GM21367 (cell line): ENCODE data around the gene MLLT1.

ENCODE experiments used
- ATAC-seq: cut with Tn5 transposase; IDR thresholded peaks from one replicate; pipeline ENCODE4 v1.9.1; 2021; ENCODE audit not compliant: unreplicated experiment

MLLT1 gene

DNA sequence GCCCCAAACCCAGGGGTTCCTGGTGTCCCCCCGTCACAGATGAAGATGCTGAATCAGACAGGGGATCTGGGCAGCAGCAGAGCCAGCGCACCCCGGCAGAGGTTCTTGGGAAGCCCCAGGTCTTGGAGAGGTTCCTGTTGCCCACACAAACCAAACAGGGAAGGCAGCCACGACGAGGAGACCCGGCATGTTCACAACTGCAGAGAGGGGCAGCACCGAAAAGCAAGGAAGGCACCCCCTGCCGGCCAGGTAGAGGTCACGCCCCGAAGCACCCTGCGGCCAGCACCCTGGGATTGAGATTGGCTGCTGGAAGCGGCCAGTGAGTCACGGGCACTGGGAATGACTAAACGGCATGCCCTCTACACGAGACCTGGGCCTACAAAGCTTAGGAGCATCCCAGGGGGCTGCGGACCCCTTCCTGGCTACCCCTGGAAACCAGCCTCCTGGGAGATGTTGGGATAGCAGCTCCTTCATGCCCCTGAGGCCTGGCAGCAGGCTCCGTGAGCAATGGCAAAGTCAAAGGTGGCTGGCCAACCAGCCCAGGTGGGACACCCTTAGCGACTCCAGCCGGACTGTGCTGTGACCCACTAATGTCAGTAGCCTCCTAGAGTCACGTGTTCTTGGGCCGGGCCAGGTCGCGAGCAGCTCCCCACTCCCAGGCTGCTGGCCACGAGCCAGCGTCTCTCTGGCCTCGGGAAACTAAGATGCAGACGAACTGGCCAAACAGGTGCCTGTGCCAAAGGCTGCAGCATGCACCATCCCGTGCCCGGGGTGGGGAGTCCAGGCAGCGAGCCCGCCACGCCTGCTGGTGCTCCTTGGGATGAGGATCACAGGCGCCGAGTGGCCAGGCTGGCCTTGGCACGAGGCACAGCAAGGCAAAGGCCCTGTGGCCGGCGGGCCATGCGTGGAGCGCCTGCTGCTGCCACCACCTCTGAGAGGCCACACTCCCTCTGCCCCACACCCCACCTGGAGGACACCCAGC, 43.2 kb downstream of the MLLT1 start:
- ATAC-seq = no peak

DNA sequence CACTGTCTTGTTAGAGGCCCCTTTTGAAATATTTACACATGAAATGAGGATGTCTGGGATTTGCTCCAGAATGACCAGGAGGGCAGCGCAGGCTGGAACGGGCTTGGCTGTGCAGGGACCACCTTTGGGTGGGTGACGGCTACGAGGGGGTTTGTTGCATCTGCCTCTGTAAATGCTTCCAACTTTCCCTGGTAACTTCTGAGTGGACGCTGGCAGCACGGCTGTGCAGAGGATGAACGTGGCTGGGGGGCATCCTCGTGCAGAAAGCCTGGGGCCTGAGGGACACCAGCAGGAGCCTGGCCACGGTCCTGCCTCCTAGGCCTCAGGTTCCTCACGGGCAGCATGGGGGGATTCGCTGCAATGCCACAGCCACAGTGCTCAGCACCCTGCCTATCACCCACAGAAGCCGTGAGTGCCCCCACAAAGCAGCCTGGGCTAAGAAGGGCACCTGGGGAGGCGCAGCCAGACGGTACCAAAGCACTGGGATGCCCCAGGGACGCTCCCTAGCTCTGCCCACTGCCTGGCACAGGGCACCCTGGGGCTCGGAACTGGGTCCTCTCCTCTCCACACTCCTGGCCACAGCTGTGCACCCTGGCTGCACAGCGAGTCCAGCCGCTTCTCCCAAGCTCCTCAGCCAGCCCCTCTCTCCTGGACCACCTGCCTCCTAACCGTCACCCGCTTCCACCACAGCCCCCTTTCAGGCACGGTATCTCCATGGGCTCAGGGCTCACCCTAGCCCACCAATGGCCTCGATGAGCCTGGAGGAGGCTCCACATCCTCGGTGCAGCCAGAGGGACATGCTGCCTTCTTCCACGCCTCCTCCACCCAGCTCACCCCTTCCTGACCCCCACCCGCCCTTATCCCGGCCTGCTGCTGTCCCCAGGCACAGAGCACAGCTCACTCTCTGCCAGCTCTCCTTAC, 44.5 kb downstream of the MLLT1 start:
- no peak for ATAC-seq

DNA sequence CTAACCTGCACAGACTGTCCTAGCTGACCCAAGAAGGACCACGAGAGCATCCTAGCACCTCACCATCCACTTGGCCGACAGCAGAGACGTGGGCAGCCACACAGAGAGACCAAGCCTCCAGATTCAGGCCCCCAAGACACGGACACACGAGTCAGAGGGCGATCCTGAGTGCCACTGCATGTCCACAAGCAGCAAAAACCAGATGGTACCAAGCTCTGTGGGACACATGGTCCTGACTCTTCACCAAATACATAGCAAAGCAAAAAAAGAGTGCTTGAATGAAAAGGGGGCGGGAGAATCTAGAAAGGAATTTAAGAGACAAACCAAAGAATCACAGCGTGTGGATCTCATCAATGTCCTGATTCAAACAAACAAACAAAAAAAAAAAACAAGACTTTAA, 45.2 kb downstream of the MLLT1 start:
- no peak for ATAC-seq

DNA sequence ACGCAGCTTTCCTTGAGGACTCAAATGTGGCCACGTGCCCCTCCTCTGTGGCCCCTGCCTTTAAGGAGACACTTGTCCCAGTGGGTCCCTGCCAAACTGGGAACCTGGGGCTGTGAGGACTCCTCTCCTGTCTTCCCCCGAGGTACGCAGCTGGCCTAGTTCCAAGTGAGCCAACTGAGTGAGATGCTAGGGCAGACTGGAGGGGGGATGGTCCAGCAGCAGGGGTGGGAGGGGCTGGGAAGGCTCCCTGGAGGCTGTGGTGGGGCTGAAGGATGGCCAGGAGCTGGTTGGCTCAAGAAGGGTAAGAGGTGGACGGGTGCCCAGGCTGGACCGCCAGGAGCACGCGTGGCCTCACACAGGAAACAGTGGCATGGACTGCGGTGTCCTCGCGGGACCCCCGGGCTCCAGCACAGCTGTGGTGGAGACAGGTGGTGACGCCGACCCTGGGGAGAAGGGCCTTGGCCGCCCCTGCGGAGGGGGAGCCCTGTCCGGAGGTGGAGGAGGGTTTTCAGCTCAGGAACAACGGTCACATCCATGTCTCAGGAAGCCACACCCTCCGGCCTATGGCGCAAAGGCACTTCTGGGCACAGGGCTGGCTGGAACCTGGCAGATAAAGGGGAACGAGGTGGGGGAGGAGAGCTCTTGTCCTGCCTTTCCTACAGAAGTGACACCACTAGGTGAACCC, 45.8 kb downstream of the MLLT1 start:
- ATAC-seq = no peak

DNA sequence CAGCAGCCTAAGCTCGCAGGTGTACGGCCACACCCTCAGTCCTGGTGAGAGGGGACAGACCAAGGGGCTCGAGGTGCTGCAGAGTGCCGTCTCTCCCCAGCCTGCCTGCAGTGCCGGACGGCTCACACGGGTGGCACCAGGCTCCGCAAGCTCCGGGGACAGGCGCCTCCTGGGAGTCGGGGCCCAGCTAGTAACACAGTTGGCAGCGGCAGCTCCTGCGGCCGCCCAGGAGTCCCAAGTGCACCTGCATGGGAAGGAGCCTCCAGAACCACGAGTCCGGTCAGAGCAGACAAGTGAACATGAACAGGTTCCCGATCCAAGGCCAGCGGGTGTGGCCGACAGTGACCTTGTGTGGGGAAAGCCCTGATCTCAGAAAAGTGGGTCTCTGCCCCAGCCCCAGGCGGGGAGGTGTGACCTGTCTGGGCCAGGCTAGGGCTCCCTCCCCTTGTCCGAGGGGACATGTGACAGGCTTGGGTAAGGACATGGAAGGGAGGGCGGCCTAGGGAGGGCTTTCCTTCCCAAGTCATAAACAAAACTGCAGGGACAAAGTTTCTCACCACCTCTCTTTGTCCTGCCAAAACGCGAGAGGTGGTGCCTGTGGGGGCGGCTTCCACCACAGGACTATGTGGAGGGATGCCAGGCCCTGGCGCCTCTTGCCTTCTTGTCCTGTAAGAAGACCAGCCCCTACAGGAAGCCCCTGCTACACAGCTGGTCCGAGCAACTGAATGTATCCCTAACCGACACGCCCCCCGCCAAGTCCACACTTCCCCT, 46.5 kb downstream of the MLLT1 start:
- ATAC-seq = no peak

DNA sequence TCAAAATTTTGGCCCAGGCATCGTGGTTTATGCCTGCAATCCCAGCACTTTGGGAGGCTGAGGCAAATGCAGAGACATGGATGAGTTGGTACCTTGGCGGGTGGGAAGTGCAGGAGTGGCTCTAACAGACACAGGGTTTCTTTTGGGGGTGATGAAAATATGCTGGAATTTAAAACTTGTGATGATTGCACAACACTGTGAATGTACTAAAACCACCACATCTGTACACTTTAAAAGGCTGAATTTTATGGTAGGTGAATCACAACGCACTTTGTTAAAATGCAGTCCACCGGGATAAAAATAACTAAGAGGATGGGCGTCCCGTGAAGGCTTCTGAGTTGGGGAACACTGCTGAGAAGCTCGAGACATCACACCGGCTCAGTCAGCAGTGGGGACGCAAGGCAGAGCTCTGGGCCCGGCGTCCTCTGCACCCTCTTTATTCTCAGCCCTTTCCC, 47.1 kb downstream of the MLLT1 start:
- no peak for ATAC-seq

DNA sequence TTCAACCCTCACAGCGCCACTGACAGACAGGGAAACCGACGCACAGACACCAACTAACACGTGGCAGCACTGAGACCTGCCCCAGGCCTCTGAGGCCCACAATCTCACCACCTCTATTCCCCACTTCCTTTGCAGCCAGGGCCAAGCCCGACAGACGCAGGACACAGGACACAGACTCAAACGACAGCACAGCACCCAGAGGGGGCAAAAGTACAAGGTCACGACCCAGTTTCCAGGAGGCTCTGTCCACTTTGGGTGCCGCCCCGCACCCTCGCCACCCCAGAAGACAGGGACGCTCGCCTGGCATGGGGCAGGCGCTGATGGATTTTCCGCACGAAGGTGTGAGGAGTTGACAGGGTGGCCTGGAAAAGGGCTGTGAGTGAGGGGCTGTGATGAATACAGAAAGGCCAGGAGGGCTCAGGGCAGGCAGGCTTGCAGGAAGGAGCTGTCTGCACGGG, 48.8 kb downstream of the MLLT1 start:
- ATAC-seq = no peak

DNA sequence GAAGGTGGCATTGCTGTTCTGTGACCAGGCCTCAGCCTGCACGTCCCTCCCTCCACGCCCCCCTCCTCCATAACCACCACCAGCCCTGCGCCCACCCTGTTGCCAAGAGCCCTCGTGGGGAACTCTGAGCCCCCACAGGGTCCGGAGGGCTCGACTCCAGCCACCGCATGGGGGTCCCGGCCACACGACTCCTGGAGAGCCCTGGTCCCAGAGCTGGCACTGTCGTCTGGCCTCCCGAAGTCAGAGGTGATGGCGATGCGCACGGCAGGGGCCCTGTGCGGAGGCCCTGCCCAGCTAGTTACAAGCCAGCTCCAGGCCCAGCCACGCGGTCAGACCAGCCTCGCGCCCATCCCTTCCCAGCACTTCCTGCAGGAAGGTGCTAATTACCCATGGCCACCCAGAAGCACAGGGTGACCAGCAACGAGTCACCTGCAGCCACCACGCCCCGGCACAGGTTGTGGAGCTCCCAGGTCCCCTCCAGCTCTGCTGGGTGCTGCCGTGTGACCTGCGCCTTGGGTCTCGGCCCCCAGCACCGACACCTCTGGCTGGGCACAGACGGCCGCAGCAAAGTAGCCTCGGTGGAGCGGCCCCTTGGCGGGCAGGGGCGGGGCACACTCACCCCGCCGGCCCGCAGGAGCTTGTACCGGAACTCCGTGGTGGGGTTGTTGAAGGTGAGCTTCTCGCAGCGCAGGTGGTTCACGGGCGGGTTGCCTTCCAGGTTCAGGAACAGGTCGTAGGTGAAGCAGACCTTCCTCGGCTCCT, 49.6 kb downstream of the MLLT1 start:
- ATAC-seq = no peak

DNA sequence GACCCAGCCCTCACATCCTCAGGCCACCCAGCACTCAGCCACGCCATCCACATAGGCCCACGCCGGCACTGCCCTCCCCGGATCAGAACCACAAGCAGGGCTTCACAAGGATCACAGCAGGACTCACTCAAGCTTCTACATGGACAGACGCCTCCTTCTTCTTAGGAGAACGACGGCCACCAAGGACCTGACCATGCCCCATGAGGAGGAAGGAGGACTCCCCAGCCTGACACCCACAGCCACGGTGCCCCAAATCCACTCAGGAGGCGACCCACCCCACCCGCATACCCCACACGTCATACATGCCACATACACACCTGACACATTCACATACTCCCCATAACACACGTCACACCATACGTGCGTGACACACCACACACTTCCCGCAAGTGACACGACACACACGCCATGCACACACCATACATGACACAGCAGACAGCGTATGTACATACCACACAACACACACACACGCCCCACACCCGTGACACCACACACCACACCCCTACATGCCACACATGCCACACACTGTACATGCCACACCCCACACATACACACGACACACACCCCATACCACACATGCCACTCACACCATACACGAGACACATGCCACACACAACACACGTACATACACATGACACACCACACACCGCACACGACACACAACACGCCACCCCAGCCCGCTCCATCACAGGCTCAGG, 50.4 kb downstream of the MLLT1 start:
- ATAC-seq = no peak

DNA sequence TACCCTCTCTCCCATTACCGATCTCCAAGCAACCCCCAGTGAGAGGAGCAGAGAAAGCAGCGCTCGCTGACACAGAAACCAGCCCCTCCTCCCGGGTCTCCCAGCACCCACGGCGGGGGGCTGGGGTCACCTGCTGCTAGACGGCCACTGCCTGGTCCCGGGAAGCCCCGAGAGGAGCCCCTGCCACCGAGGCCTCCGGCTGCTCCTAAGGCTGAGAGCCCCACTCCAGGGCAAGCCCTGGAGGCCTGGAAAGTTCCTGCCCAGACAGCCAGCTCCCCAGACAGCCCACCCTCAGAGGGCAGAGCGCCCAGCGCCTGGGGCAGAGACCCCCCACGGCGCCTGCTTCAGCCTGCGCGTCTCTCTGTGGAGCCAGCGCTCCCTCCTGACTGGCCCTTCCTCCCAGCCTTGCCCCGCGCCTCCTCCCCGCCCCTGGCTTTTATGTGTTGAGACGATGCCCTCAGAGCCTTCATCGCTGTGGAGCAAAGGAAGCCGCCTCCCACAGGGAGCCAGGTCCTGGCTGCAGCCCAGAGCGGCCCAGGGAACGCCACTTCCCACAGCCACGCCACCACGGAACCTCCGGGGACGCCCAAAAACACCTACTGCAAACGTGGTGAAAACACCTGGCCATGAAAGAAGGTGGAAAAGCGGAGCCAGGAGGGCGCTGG, 51.1 kb downstream of the MLLT1 start:
- no peak for ATAC-seq

DNA sequence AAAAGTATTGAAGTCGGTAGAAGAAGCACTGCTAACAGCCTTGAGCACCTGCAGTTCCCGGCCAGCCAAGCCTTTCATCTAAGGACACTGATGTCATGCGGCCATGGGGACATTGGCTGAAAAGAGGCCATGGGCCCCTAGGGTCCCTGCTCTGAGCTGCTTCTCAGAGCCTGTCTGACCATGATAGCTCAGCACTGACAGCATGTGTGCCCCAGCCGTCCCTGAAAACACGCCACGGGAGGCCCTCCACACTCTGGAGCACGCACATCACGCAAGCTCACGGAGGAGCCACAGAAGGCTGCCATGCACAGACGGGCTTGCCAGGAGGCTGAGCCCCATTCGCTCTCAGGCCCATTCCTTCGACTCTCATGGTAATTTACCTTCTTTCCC, 51.8 kb downstream of the MLLT1 start:
- ATAC-seq = no peak

DNA sequence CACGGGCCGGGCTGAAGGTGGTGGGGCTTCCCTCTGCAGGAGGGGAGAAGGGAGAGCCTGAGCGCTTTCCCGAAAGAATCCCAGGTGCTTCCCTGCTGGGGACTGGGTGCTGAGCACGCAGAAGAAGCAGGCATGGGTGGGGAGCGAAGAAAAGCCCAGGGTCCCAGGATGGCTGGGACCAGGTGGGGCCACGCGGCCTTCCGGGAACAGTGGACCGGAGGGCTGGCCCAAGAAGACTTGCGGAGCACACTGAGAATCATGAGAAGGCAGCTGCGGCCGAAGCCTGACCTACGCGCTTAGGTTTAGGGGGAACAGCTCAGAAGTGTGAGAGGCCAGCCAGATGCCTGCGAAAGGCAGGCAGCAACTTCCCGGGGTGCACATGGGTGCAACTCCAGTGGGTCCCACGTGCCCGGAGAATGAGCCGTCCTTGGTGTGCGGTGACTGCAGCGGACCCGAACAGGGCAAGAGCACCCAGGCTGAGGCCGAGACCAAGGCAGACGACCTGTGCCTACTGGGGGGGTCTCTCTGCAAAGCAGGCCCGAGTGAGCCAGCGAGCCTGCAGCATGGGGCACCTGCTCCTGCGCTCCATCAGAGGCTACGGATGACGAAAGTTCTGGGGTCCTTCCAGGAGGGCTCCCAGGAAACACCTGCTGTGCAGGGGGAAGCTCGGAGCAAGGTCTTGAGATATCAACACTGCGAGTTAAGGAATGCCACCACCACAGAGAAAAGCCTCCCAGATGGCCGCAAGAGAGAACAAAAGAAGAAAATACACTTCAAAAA, 52.4 kb downstream of the MLLT1 start:
- no peak for ATAC-seq

DNA sequence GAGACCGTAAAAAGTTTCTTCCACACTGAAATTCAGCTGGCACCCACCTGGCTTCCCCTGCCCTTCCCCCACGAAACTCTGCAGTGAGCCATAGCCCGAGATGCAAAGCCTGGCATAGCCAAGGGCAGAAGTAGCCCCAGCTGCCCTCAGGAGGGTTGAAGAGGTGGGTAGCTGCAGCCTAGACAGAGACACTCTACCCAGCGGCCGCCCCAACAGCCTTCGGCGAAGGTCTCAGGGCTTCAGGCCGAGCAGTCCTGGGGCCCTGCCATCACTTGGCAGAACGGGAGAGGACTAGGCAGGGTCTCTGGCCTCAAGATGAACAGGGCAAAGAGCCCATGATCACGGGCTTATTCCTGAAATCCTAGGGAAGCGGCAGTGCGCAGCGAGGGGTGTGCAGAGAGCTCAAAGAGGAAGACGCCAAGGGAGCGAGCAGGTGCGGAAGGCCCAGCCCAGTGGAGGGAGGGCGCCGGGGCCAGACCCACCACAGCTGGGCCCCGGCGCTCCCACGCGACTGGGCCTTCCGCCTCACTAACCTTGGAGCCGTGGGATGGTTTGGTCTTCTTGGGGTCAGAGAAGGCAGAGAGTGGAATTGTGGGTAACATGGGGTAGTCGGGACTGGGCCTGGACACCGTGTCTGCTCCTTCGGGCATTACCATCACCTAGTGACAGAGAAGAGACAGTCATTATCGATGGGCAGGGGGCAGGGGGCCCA, 53.2 kb downstream of the MLLT1 start:
- no peak for ATAC-seq

DNA sequence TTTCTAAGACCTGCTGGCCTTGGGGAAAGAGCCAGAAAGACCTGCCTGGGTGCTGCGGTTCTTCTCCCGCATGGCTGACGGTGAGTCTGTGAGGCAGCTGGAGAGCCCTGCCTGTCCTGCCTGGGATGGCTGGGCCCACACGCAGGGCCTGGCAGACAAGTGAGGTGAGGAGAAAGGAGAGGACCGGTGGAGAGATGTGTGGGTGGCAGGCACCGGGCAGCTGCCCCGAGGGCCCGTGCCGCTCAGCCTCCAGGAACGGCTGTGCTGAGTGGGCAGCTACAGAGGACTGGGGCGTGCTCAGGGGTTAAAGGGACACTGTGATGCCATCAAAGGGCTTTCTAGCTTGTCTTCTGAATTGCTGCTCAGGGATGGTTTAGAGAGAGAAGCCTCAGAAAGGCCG, 53.8 kb downstream of the MLLT1 start:
- ATAC-seq = no peak

DNA sequence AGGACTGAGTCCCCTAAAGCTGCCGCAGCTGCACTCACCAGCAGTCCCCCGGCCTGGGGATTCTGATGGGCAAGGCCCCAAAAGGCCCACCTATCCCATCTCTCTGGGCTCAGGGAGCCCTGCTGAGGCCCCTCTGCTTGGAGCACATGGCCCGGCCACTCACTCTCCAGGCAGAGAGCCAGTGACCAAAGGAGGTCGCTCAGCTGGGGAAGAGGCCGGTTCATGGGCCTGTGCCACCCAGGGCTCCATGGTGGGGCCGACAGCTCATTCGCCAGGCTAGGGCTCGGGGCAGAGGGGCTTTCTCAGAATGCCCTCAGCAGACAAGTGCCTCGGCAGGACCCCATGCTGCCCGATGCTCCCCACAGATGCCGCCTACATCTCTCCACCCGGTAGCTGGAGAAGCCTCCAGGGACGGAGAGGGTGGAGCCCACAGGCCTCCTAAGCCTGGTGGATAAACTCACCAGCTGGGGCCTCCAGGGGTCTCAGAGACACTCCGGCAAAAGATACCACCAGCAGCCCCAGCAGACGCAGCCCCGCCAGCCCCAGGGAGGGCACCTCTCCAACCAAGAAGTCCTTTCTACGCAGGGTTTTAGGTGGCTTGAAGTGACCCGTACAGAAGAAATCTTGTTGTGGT, 54.4 kb downstream of the MLLT1 start:
- no peak for ATAC-seq

DNA sequence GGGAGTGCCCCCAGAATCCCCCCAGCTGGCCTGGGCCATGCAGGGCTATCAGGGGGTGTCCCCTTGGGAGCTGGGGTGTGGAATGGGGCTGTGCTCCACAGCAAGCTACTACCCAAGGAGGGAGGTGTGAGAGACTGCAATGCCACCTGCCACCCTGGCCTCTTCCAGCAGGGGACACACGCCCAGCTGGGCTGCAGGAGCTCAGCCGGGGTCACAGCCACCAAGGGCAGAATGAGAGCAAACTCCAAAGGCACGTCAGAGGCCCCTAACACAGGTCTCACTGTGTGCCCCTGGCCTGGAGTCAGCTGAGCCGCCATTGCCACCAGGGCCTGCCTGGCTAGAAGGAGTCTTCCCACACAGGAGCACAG, 55.5 kb downstream of the MLLT1 start:
- no peak for ATAC-seq
